SU-DHL-6 (cell line): ENCODE measurements around the gene FBXL20.
"Not testable (repeated sequence)": the region's sequence is repeated elsewhere in the genome, so short reads cannot be mapped to it uniquely, and the experiment has no call there.

Experiments used
- EZH2phosphoT487 ChIP-seq: fragments of 200-600 bp; sonication (generic), shearing (Covaris generic); conservative IDR thresholded peaks from 2 replicates; pipeline ENCODE4 v1.6.1; 2018; ENCODE audit warnings: mild to moderate bottlenecking, antibody characterized with exemption, low read length, moderate library complexity, mixed read lengths
- TF ChIP-seq, protein P1 (sequence below): fragments of 200-600 bp; sonication (generic); IDR thresholded peaks from one replicate; pipeline ENCODE4 v1.5.1; 2017; ENCODE audit warnings: antibody characterized with exemption, mild to moderate bottlenecking, low read length, moderate library complexity; ENCODE audit not compliant: insufficient read depth, poor library complexity, severe bottlenecking

DNA sequence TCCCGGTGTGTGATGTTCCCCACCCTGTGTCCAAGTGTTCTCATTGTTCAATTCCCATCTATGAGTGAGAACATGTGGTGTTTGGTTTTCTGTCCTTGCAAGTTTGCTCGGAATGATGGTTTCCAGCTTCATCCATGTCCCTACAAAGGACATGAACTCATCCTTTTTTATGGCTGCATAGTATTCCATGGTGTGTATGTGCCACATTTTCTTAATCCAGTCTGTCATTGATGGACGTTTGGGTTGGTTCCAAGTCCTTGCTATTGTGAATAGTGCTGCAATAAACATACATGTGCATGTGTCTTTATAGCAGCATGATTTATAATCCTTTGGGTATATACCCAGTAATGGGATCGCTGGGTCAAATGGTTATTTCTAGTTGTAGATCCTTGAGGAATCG lies 54.6 kb downstream of the FBXL20 start:
- TF ChIP-seq, protein P1, sequence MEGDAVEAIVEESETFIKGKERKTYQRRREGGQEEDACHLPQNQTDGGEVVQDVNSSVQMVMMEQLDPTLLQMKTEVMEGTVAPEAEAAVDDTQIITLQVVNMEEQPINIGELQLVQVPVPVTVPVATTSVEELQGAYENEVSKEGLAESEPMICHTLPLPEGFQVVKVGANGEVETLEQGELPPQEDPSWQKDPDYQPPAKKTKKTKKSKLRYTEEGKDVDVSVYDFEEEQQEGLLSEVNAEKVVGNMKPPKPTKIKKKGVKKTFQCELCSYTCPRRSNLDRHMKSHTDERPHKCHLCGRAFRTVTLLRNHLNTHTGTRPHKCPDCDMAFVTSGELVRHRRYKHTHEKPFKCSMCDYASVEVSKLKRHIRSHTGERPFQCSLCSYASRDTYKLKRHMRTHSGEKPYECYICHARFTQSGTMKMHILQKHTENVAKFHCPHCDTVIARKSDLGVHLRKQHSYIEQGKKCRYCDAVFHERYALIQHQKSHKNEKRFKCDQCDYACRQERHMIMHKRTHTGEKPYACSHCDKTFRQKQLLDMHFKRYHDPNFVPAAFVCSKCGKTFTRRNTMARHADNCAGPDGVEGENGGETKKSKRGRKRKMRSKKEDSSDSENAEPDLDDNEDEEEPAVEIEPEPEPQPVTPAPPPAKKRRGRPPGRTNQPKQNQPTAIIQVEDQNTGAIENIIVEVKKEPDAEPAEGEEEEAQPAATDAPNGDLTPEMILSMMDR = not testable (repeated sequence)
- not testable (repeated sequence) for TF ChIP-seq EZH2phosphoT487
